ENCODE results near the gene ERH.
"Not testable (repeated sequence)": the region's sequence is repeated elsewhere in the genome, so short reads cannot be mapped to it uniquely, and the experiment has no call there.

Gene ERH

DNA sequence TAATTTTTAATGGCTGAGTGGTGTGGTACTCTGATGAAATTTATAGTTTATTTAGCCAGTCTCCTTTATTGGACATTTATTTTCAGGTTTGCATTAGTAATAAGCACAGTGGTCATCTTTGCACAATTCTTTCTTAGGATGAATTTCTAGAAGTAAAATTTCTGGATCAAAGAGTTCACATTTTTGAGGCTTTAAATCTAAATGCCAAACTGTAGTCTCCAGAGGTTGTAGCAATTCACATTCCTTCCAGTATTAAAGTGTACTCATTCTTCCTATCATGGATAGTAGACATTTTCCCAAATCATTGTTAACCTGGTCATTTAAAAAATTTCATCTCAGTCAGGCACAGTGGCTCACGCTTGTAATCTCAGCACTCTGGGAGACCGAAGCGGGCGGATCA is 25.2 kb upstream of the ERH start:
- CTCF ChIA-PET = no interaction called here
- POLR2A ChIA-PET = no interaction called here
- TF ChIP-seq CTBP1 (IDR thresholded peaks at IDR 0.05; ENCODE audit: borderline replicate concordance) = no peak
- no peak for TF ChIP-seq SUZ12 (IDR thresholded peaks at IDR 0.05)
- no peak for TF ChIP-seq L3MBTL2 (conservative IDR thresholded peaks at IDR 0.05)
- no peak for DNase-seq (ENCODE audit: extremely low spot score)

DNA sequence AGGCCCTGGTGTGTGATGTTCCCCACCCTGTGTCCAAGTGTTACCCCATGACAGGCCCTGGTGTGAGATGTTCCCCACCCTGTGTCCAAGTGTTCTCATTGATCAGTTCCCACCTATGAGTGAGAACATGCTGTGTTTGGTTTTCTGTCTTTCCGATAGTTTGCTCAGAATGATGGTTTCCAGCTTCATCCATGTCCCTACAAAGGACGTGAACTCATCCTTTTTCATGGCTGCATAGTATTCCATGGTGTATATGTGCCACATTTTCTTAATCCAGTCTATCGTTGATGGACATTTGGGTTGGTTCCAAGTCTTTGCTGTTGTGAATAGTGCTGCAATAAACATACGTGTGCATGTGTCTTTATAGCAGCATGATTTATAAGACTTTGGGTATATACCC is 18.0 kb upstream of the ERH start:
- DNase-seq (ENCODE audit: extremely low spot score); POLR2A ChIA-PET; CTCF ChIA-PET: not testable (repeated sequence)

DNA sequence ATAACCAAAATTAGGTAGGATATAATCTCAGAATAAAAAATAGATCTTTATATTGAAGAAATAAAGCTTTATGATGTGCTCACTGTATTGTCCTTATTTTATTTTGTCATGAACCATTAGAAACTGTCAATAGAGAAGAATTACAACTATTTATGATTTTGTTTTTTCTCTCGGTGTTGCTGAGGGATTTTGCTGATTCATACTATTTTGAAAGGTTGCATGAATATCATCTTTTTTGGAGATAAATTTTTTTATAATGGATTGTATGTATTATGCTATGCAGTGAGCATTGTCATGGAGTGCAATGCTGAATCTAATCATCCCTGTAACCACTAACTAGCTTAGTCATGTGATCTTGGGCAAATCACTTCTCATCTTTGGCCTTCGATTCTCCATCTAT is 15.4 kb upstream of the ERH start:
- TF ChIP-seq ZNF384 (IDR thresholded peaks at IDR 0.05) = no peak
- TF ChIP-seq NFRKB (IDR thresholded peaks at IDR 0.05) = no peak
- TF ChIP-seq FOXM1 (IDR thresholded peaks at IDR 0.05; ENCODE audit: borderline replicate concordance) = no peak
- no peak for TF ChIP-seq BHLHE40 (IDR thresholded peaks at IDR 0.05; ENCODE audit: borderline replicate concordance)
- no peak for TF ChIP-seq LEF1 (IDR thresholded peaks at IDR 0.05; ENCODE audit: borderline replicate concordance)
- TF ChIP-seq ELF4 (IDR thresholded peaks at IDR 0.05) = no peak
- no peak for TF ChIP-seq L3MBTL2 (conservative IDR thresholded peaks at IDR 0.05)
- no peak for TF ChIP-seq HDGF (IDR thresholded peaks at IDR 0.05; ENCODE audit: borderline replicate concordance)
- TF ChIP-seq SP1 (IDR thresholded peaks at IDR 0.05) = no peak
- TF ChIP-seq FOXK2 (IDR thresholded peaks at IDR 0.05) = no peak
- no peak for DNase-seq (ENCODE audit: extremely low spot score)
- ChIA-PET POLR2A (no interaction called here), CTCF (interaction anchor here (0.6 to 1.0 kb wide), 2 partner anchors 146 to 154 kb away, joined by 3 read pairs; partner anchors contain the start of gene GALNT16)

- no peak for DNase-seq (ENCODE audit: extremely low spot score)
- POLR2A ChIA-PET = no interaction called here
- no peak for TF ChIP-seq BHLHE40 (IDR thresholded peaks at IDR 0.05; ENCODE audit: borderline replicate concordance)
- no peak for TF ChIP-seq LEF1 (IDR thresholded peaks at IDR 0.05; ENCODE audit: borderline replicate concordance)
- TF ChIP-seq FOXM1 (IDR thresholded peaks at IDR 0.05; ENCODE audit: borderline replicate concordance) = no peak
- TF ChIP-seq L3MBTL2 (conservative IDR thresholded peaks at IDR 0.05) = no peak
- TF ChIP-seq PKNOX1 (IDR thresholded peaks at IDR 0.05) = no peak
- no peak for TF ChIP-seq ELF4 (IDR thresholded peaks at IDR 0.05)
- TF ChIP-seq CTBP1 (IDR thresholded peaks at IDR 0.05; ENCODE audit: borderline replicate concordance) = no peak
- no peak for TF ChIP-seq NFRKB (IDR thresholded peaks at IDR 0.05)
- TF ChIP-seq SUZ12 (IDR thresholded peaks at IDR 0.05) = no peak
- no peak for TF ChIP-seq TARDBP (IDR thresholded peaks at IDR 0.05)
- CTCF ChIA-PET = interaction anchor here (0.7 kb wide), 1 partner anchor 221 kb away, joined by 3 read pairs; no protein-coding TSS in a partner anchor
Measured at GRCh38 chr14:69408331-69408960, 10.3 kb upstream of the ERH start.

- POLR2A ChIA-PET = no interaction called here
- TF ChIP-seq PKNOX1 (IDR thresholded peaks at IDR 0.05) (no peak), NFRKB (IDR thresholded peaks at IDR 0.05) (no peak), L3MBTL2 (conservative IDR thresholded peaks at IDR 0.05) (no peak), ZNF384 (IDR thresholded peaks at IDR 0.05) (no peak), CTBP1 (IDR thresholded peaks at IDR 0.05; ENCODE audit: borderline replicate concordance) (no peak), SP1 (IDR thresholded peaks at IDR 0.05) (no peak), LEF1 (IDR thresholded peaks at IDR 0.05; ENCODE audit: borderline replicate concordance) (no peak), SUZ12 (IDR thresholded peaks at IDR 0.05) (no peak), ELF4 (IDR thresholded peaks at IDR 0.05) (no peak), HDGF (IDR thresholded peaks at IDR 0.05; ENCODE audit: borderline replicate concordance) (no peak), TARDBP (IDR thresholded peaks at IDR 0.05) (no peak), ARNT (IDR thresholded peaks at IDR 0.05) (no peak), FOXA1 (IDR thresholded peaks at IDR 0.05) (no peak), FOXM1 (IDR thresholded peaks at IDR 0.05; ENCODE audit: borderline replicate concordance) (no peak), BHLHE40 (IDR thresholded peaks at IDR 0.05; ENCODE audit: borderline replicate concordance) (no peak), FOXK2 (IDR thresholded peaks at IDR 0.05) (no peak)
- CTCF ChIA-PET = no interaction called here
- no peak for DNase-seq (ENCODE audit: extremely low spot score)
Measured at GRCh38 chr14:69405762-69406161, 7.7 kb upstream of the ERH start.

DNA sequence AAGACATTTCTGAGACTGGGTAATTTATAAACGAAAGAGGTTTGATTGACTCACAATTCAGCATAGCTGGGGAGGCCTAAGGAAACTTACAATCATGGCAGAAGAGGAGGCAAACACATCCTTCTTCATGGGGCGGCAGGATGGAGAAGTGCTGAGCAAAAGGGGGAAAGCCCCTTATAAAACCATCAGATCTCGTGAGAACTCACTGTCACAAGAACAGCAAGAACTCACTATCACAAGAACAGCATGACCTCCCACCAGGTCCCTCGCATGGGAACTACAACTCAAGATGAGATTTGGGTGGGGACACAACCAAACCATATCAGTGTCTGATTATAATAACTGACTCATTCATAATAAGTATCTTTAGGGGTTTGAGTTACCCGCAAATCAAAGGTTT is 6.8 kb upstream of the ERH start:
- TF ChIP-seq FOXK2 (IDR thresholded peaks at IDR 0.05) (no peak), HDGF (IDR thresholded peaks at IDR 0.05; ENCODE audit: borderline replicate concordance) (no peak), ZNF384 (IDR thresholded peaks at IDR 0.05) (no peak), LEF1 (IDR thresholded peaks at IDR 0.05; ENCODE audit: borderline replicate concordance) (no peak), CTBP1 (IDR thresholded peaks at IDR 0.05; ENCODE audit: borderline replicate concordance) (no peak), SUZ12 (IDR thresholded peaks at IDR 0.05) (no peak), ARNT (IDR thresholded peaks at IDR 0.05) (no peak)
- ChIA-PET CTCF (no interaction called here), POLR2A (no interaction called here)
- no peak for DNase-seq (ENCODE audit: extremely low spot score)

GRCh38 chr14:69404478-69404877 is 6.4 kb upstream of the ERH start:
- ChIA-PET CTCF (interaction anchor here (1.4 kb wide), 1 partner anchor 55 kb away, joined by 3 read pairs; no protein-coding TSS in a partner anchor), POLR2A (no interaction called here)
- TF ChIP-seq SUZ12 (IDR thresholded peaks at IDR 0.05) (no peak), CTBP1 (IDR thresholded peaks at IDR 0.05; ENCODE audit: borderline replicate concordance) (no peak), ARNT (IDR thresholded peaks at IDR 0.05) (no peak), L3MBTL2 (conservative IDR thresholded peaks at IDR 0.05) (no peak), ZNF384 (IDR thresholded peaks at IDR 0.05) (no peak), PKNOX1 (IDR thresholded peaks at IDR 0.05) (no peak), TARDBP (IDR thresholded peaks at IDR 0.05) (no peak)
- DNase-seq (ENCODE audit: extremely low spot score) = no peak

All from HEK293T (cell line).